DOHH2 (cell line): ENCODE results near the gene RSAD2.

ENCODE experiments used
- H3F3A ChIP-seq: fragments of 200-600 bp; sonication (generic), shearing (Covaris generic); 2 replicates; pipeline ENCODE4 v1.6.0; 2016; ENCODE audit warnings: antibody characterized with exemption, mild to moderate bottlenecking; ENCODE audit not compliant: control insufficient read depth, insufficient read depth
- H3K27ac ChIP-seq: fragments of 200-600 bp; sonication (generic); 2 replicates; pipeline ENCODE4 v1.5.1; 2014; ENCODE audit warnings: low read depth, mild to moderate bottlenecking, low read length, moderate library complexity
- H3K27me3 ChIP-seq: fragments of 200-600 bp; sonication (generic); 2 replicates; pipeline ENCODE4 v1.6.1; 2014; ENCODE audit warnings: mild to moderate bottlenecking, low read length, mixed read lengths; ENCODE audit not compliant: control insufficient read depth
- H3K36me3 ChIP-seq: fragments of 200-600 bp; sonication (generic); 2 replicates; pipeline ENCODE4 v1.6.1; 2014; ENCODE audit warnings: mild to moderate bottlenecking, low read length, moderate library complexity, mixed read lengths; ENCODE audit not compliant: control insufficient read depth
- H3K4me1 ChIP-seq: fragments of 200-600 bp; sonication (generic); 2 replicates; pipeline ENCODE4 v1.6.1; 2014; ENCODE audit warnings: mild to moderate bottlenecking, low read length, mixed read lengths; ENCODE audit not compliant: control insufficient read depth
- H3K4me2 ChIP-seq: fragments of 200-600 bp; sonication (generic); 2 replicates; pipeline ENCODE4 v1.6.0; 2014; ENCODE audit warnings: mild to moderate bottlenecking, low read length, moderate library complexity
- H3K4me3 ChIP-seq: fragments of 200-600 bp; sonication (generic); 2 replicates; pipeline ENCODE4 v1.5.1; 2014; ENCODE audit warnings: mild to moderate bottlenecking, low read length, mixed read lengths
- H3K79me2 ChIP-seq: fragments of 200-600 bp; sonication (generic); 2 replicates; pipeline ENCODE4 v1.6.1; 2014; ENCODE audit warnings: mild to moderate bottlenecking, low read length, mixed read lengths; ENCODE audit not compliant: control insufficient read depth
- H3K9me2 ChIP-seq: fragments of 200-600 bp; sonication (generic); replicated peaks from 2 replicates; pipeline ENCODE4 v1.6.1; 2014; ENCODE audit warnings: mild to moderate bottlenecking, low read length, mixed read lengths; ENCODE audit not compliant: control insufficient read depth
- H3K9me3 ChIP-seq: fragments of 200-600 bp; sonication (generic); 2 replicates; pipeline ENCODE4 v1.6.1; 2014; ENCODE audit warnings: antibody characterized with exemption, low read length, mixed read lengths; ENCODE audit not compliant: control insufficient read depth, insufficient read depth
- H4K20me1 ChIP-seq: fragments of 200-600 bp; sonication (generic); 2 replicates; pipeline ENCODE4 v1.6.0; 2014; ENCODE audit warnings: low read depth, mild to moderate bottlenecking, antibody characterized with exemption, low read length, moderate library complexity; ENCODE audit not compliant: control insufficient read depth, insufficient read depth
- EZH2phosphoT487 ChIP-seq: fragments of 200-600 bp; sonication (generic); IDR thresholded peaks from 2 replicates; pipeline ENCODE4 v1.6.1; 2017; ENCODE audit warnings: borderline replicate concordance, mild to moderate bottlenecking, antibody characterized with exemption, low read length, moderate library complexity, mixed read lengths
- TF ChIP-seq, protein P1 (sequence below): fragments of 200-600 bp; sonication (generic); IDR thresholded peaks from one replicate; pipeline ENCODE4 v1.5.1; 2014; ENCODE audit warnings: antibody characterized with exemption, mild to moderate bottlenecking, low read depth, low read length; ENCODE audit not compliant: poor library complexity, severe bottlenecking

RSAD2 gene

DNA sequence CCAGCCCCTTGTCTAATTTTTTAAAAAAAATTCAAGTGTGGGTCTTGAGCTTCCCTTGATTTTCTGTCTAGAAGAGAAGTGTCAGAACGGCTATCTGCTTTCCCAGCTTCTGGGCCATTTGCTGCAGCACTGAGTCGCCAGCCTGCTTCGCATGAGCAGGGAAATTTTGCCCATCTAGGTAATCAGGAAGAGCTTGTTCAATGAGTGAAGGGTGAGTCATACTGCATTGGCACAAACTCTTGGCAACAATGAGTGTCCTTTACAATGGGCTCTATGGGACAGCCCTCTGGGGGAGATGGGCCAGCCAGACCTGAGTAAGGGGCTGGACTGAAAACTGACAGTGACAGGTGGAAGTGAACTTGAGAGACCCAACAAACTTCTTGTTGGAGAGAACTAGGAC, 37.3 kb downstream of the RSAD2 start:
- H3F3A ChIP-seq, result no peaks in the 10 kb centered on the region
- peaks cover 9% of the 10 kb centered on the region for H3K4me1 ChIP-seq
- H3K9me3 ChIP-seq, result no peaks in the 10 kb centered on the region
- no peak overlapping the region for H3K27ac ChIP-seq
- H3K4me3 ChIP-seq, result no peak overlapping the region
- H3K79me2 ChIP-seq, result no peaks in the 10 kb centered on the region
- no peak overlapping the region for H3K4me2 ChIP-seq
- no peaks in the 10 kb centered on the region for H3K27me3 ChIP-seq
- no peaks in the 10 kb centered on the region for H4K20me1 ChIP-seq
- H3K36me3 ChIP-seq, result no peaks in the 10 kb centered on the region
- no peak for TF ChIP-seq EZH2phosphoT487
- TF ChIP-seq, protein P1, sequence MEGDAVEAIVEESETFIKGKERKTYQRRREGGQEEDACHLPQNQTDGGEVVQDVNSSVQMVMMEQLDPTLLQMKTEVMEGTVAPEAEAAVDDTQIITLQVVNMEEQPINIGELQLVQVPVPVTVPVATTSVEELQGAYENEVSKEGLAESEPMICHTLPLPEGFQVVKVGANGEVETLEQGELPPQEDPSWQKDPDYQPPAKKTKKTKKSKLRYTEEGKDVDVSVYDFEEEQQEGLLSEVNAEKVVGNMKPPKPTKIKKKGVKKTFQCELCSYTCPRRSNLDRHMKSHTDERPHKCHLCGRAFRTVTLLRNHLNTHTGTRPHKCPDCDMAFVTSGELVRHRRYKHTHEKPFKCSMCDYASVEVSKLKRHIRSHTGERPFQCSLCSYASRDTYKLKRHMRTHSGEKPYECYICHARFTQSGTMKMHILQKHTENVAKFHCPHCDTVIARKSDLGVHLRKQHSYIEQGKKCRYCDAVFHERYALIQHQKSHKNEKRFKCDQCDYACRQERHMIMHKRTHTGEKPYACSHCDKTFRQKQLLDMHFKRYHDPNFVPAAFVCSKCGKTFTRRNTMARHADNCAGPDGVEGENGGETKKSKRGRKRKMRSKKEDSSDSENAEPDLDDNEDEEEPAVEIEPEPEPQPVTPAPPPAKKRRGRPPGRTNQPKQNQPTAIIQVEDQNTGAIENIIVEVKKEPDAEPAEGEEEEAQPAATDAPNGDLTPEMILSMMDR, result no peak
- no peaks in the 10 kb centered on the region for H3K9me2 ChIP-seq

DNA sequence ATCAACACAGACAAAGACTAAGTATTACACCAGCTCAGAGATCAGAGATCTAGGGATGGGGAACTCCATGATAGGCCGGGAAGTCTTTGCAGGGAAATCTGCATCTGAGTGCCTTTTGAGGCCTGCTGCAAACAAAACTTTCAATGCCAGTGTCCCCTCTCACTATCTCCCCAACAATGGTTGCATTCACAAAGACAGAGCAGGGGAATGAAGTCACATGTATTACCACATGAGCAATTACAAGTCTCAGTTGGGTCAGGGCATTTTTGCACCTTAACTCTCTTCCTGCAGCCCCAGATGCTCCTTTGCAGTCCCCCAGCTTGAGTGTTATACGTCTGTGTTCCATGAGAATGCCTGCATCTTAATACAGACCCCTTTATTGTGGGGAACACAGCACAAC, 37.8 kb downstream of the RSAD2 start:
- H3K4me2 ChIP-seq, result no peak overlapping the region
- H3K9me2 ChIP-seq, result no peaks in the 10 kb centered on the region
- no peak overlapping the region for H3K4me3 ChIP-seq
- H3K9me3 ChIP-seq, result no peaks in the 10 kb centered on the region
- H3K36me3 ChIP-seq, result no peaks in the 10 kb centered on the region
- no peak overlapping the region for H3K27ac ChIP-seq
- H3K4me1 ChIP-seq, result peaks cover 3% of the 10 kb centered on the region
- H4K20me1 ChIP-seq, result no peaks in the 10 kb centered on the region
- no peak for TF ChIP-seq EZH2phosphoT487
- TF ChIP-seq, protein P1, result no peak
- H3K27me3 ChIP-seq, result no peaks in the 10 kb centered on the region
- no peaks in the 10 kb centered on the region for H3K79me2 ChIP-seq
- H3F3A ChIP-seq, result no peaks in the 10 kb centered on the region

- no peaks in the 10 kb centered on the region for H3K9me2 ChIP-seq
- no peaks in the 10 kb centered on the region for H3K36me3 ChIP-seq
- H3K9me3 ChIP-seq, result no peaks in the 10 kb centered on the region
- no peak overlapping the region for H3K4me3 ChIP-seq
- H3K4me2 ChIP-seq, result no peak overlapping the region
- no peaks in the 10 kb centered on the region for H3K27me3 ChIP-seq
- H3F3A ChIP-seq, result no peaks in the 10 kb centered on the region
- H3K4me1 ChIP-seq, result no peaks in the 10 kb centered on the region
- no peak for TF ChIP-seq EZH2phosphoT487
- TF ChIP-seq, protein P1, result no peak
- H4K20me1 ChIP-seq, result no peaks in the 10 kb centered on the region
- no peaks in the 10 kb centered on the region for H3K79me2 ChIP-seq
- no peak overlapping the region for H3K27ac ChIP-seq
Observed at GRCh38 chr2:6916224-6916623, 38.6 kb downstream of the RSAD2 start.

- Histone ChIP-seq H3K4me2 (no peak overlapping the region), H3K9me3 (no peaks in the 10 kb centered on the region), H3K36me3 (no peaks in the 10 kb centered on the region), H3K4me1 (no peaks in the 10 kb centered on the region), H3K27ac (no peak overlapping the region), H3F3A (no peaks in the 10 kb centered on the region), H3K4me3 (0 out of 2 replicates have a peak overlapping the region, but pooled peaks have one; percentile 24), H4K20me1 (no peaks in the 10 kb centered on the region), H3K9me2 (no peaks in the 10 kb centered on the region), H3K79me2 (no peaks in the 10 kb centered on the region), H3K27me3 (no peaks in the 10 kb centered on the region)
- TF ChIP-seq, protein P1, result no peak
- no peak for TF ChIP-seq EZH2phosphoT487
Observed at GRCh38 chr2:6916736-6917070, 39.1 kb downstream of the RSAD2 start.
